ENCODE measurements around the gene MICAL3.

MICAL3 gene

DNA sequence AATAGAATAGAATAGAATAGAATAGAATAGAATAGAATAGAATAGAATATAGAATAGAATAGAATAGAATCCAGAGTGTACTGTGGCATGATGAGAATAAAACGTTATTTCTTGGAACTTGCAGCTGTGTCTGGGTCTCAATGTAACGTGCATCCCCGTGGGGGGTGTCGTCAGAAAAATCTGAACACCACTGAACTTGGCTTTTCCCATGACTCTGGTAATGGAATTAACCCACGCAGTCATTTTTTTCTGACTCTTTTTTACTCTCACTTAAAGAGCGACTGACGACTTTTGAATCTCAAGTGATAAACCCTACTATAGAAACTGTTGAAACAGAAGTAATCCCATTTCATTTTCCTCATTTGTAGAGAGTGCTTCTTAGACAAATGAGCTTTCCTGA, 157.7 kb downstream of the MICAL3 start:
- Histone ChIP-seq H4K20me1 (ENCODE audit: insufficient read depth, low read length) (no peaks in the 10 kb centered on the region), H3K36me3 (replicated peaks; ENCODE audit: insufficient read depth, low read length) (0 out of 2 replicates have a peak, but pooled peaks cover 9% of the 10 kb centered on the region), H3K9me2 (replicated peaks; ENCODE audit: insufficient read depth, low read length) (no peaks in the 10 kb centered on the region), H3K9me3 (replicated peaks; ENCODE audit: insufficient read depth, low read length) (no peaks in the 10 kb centered on the region), H3K27ac (ENCODE audit: low read length) (no peak overlapping the region), H2AFZ (ENCODE audit: low read length) (no peak overlapping the region), H3K4me3 (ENCODE audit: low read length) (no peak overlapping the region), H3K79me2 (ENCODE audit: low read length) (no peaks in the 10 kb centered on the region), H3K27me3 (replicated peaks; ENCODE audit: insufficient read depth, low read length) (no peaks in the 10 kb centered on the region), H3K4me1 (ENCODE audit: low read length) (peaks cover 25% of the 10 kb centered on the region), H3K4me2 (ENCODE audit: low read depth, low read length) (no peak overlapping the region), H3K9ac (ENCODE audit: low read length) (no peak overlapping the region), H3F3A (ENCODE audit: insufficient read depth, low read length) (peaks cover 18% of the 10 kb centered on the region)
- no peak for DNase-seq
- TF ChIP-seq, protein P1, sequence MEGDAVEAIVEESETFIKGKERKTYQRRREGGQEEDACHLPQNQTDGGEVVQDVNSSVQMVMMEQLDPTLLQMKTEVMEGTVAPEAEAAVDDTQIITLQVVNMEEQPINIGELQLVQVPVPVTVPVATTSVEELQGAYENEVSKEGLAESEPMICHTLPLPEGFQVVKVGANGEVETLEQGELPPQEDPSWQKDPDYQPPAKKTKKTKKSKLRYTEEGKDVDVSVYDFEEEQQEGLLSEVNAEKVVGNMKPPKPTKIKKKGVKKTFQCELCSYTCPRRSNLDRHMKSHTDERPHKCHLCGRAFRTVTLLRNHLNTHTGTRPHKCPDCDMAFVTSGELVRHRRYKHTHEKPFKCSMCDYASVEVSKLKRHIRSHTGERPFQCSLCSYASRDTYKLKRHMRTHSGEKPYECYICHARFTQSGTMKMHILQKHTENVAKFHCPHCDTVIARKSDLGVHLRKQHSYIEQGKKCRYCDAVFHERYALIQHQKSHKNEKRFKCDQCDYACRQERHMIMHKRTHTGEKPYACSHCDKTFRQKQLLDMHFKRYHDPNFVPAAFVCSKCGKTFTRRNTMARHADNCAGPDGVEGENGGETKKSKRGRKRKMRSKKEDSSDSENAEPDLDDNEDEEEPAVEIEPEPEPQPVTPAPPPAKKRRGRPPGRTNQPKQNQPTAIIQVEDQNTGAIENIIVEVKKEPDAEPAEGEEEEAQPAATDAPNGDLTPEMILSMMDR (IDR thresholded peaks at IDR 0.05; ENCODE audit: low read length) = no peak
- TF ChIP-seq EZH2phosphoT487 (IDR thresholded peaks at IDR 0.05; ENCODE audit: low read length) (no peak), EZH2 (optimal IDR thresholded peaks at IDR 0.05; ENCODE audit: low read depth, low read length) (no peak)

GRCh38 chr22:17866127-17866526, 158.2 kb downstream of the MICAL3 start:
- Histone ChIP-seq H3K9ac (ENCODE audit: low read length) (no peak overlapping the region), H3K4me2 (ENCODE audit: low read depth, low read length) (no peak overlapping the region), H3K79me2 (ENCODE audit: low read length) (no peaks in the 10 kb centered on the region), H3F3A (ENCODE audit: insufficient read depth, low read length) (peaks cover 18% of the 10 kb centered on the region), H3K36me3 (replicated peaks; ENCODE audit: insufficient read depth, low read length) (0 out of 2 replicates have a peak, but pooled peaks cover 5% of the 10 kb centered on the region), H3K27ac (ENCODE audit: low read length) (no peak overlapping the region), H3K9me2 (replicated peaks; ENCODE audit: insufficient read depth, low read length) (no peaks in the 10 kb centered on the region), H4K20me1 (ENCODE audit: insufficient read depth, low read length) (no peaks in the 10 kb centered on the region), H3K4me3 (ENCODE audit: low read length) (no peak overlapping the region), H2AFZ (ENCODE audit: low read length) (no peak overlapping the region), H3K27me3 (replicated peaks; ENCODE audit: insufficient read depth, low read length) (no peaks in the 10 kb centered on the region), H3K9me3 (replicated peaks; ENCODE audit: insufficient read depth, low read length) (no peaks in the 10 kb centered on the region), H3K4me1 (ENCODE audit: low read length) (peaks cover 26% of the 10 kb centered on the region)
- TF ChIP-seq, protein P1 (IDR thresholded peaks at IDR 0.05; ENCODE audit: low read length) = no peak
- DNase-seq = no peak

GRCh38 chr22:17865183-17866055, 158.9 kb downstream of the MICAL3 start:
- Histone ChIP-seq H3K4me1 (ENCODE audit: low read length) (peaks cover 26% of the 10 kb centered on the region), H3K9me3 (replicated peaks; ENCODE audit: insufficient read depth, low read length) (no peaks in the 10 kb centered on the region), H3K9ac (ENCODE audit: low read length) (no peak overlapping the region), H3K27ac (ENCODE audit: low read length) (no peak overlapping the region), H3K4me3 (ENCODE audit: low read length) (no peak overlapping the region), H3K79me2 (ENCODE audit: low read length) (no peaks in the 10 kb centered on the region), H3F3A (ENCODE audit: insufficient read depth, low read length) (peaks cover 18% of the 10 kb centered on the region), H3K4me2 (ENCODE audit: low read depth, low read length) (no peak overlapping the region), H2AFZ (ENCODE audit: low read length) (no peak overlapping the region), H3K36me3 (replicated peaks; ENCODE audit: insufficient read depth, low read length) (no peaks in the 10 kb centered on the region), H4K20me1 (ENCODE audit: insufficient read depth, low read length) (no peaks in the 10 kb centered on the region), H3K27me3 (replicated peaks; ENCODE audit: insufficient read depth, low read length) (no peaks in the 10 kb centered on the region), H3K9me2 (replicated peaks; ENCODE audit: insufficient read depth, low read length) (no peaks in the 10 kb centered on the region)
- DNase-seq = no peak
- TF ChIP-seq EZH2phosphoT487 (IDR thresholded peaks at IDR 0.05; ENCODE audit: low read length) = no peak
- TF ChIP-seq, protein P1 (IDR thresholded peaks at IDR 0.05; ENCODE audit: low read length) = no peak
- no peak for TF ChIP-seq EZH2 (optimal IDR thresholded peaks at IDR 0.05; ENCODE audit: low read depth, low read length)

Data from MM.1S (cell line).